ENCODE results near the gene POF1B.
"Not testable (repeated sequence)": the region's sequence is repeated elsewhere in the genome, so short reads cannot be mapped to it uniquely, and the experiment has no call there.

The POF1B gene, protein sequence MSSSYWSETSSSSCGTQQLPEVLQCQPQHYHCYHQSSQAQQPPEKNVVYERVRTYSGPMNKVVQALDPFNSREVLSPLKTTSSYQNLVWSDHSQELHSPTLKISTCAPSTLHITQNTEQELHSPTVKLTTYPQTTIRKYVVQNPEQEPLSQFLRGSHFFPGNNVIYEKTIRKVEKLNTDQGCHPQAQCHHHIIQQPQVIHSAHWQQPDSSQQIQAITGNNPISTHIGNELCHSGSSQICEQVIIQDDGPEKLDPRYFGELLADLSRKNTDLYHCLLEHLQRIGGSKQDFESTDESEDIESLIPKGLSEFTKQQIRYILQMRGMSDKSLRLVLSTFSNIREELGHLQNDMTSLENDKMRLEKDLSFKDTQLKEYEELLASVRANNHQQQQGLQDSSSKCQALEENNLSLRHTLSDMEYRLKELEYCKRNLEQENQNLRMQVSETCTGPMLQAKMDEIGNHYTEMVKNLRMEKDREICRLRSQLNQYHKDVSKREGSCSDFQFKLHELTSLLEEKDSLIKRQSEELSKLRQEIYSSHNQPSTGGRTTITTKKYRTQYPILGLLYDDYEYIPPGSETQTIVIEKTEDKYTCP

DNA sequence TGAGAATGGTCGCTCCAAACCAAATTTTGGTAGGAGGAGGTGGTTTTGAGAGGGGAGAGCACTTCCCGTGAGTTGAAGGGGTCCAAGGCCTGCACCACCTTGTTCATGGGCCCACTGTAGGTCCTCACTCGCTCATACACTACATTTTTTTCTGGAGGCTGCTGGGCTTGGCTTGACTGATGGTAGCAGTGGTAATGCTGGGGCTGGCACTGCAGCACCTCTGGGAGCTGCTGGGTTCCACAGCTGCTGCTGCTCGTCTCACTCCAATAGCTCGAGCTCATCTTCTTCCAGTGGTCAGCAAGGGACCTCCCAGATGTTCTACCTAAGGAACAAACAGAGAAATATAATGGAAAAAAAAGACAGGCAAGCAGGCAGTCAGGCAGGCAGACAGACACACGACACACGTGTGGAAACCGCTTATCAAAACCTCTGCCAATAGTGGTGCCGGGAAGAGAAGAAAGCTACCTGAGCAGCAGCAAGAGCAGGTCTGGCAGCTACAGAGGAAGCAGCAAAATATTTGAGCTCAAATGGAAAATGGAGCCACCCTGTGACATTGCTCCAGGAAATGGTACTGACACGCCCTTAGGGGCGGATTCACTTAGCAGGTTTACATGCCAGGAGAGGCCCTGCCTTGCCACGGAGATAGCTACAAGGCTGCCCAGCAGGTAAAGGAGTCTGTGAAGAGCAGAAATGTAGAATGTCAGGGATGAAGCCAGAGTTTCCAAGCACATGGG lies at the start of gene POF1B:
Gene POF1B, minus strand, starts transcription at position 492 of the 734 bp plus-strand sequence. Its CDS starts 211 bp downstream, at position 281.
- DNase-seq, result no peak

DNA sequence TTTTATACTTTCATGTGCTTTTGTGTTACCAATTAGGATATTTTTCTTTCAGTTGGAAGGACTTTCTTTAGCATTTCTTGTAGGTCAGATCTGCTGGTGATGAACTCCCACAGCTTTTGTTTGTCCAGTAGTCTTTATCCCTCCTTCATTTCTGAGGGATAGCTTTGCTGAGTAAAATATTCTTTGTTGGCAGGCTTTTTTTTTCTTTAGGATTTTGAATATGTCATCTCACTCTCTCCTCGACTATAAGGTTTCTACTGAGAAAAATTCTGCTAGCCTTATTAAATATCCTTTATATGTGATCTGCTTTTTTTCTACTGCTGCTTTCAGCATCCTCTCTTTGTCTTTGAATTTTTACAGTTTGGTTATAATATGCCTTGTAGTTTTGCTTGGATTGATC lies 49.6 kb upstream of the POF1B start:
- no peak for DNase-seq

DNA sequence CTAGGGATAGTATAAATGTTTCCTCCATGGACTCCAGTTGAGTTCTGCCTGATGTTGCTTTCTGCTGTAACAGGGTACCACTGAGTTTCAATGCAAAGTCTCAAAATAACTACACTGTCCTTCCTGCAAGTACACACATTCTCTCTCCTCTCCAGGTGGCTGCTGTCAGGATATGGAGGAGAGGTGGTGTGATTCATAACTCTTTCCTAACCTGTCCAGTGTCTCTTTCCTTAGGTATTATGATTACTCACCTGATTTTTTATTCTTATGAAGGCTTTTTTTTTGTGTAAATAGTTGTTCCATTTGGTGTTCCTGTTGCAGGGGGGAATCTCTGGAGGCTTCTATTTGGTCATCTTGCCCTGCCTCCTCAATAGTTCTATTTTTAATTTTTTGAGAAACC lies 39.8 kb upstream of the POF1B start:
- no peak for DNase-seq

DNA sequence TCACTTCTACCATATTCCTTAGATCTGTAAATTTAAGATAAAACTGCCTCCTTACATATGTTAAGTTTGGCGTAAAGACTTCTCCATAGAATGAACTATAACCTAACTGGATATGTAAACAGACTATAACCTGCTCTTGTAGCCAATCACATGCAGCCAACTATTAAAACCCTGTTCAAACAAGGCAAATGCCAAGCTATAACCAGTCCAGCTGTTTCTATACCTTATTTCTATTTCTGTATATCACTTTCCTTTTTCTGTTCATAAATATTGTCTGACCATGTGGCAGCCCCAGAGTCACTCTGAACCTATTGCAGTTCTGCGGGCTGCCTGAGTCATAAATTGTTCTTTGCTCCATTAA lies 12.4 kb upstream of the POF1B start:
- DNase-seq, result no peak

DNA sequence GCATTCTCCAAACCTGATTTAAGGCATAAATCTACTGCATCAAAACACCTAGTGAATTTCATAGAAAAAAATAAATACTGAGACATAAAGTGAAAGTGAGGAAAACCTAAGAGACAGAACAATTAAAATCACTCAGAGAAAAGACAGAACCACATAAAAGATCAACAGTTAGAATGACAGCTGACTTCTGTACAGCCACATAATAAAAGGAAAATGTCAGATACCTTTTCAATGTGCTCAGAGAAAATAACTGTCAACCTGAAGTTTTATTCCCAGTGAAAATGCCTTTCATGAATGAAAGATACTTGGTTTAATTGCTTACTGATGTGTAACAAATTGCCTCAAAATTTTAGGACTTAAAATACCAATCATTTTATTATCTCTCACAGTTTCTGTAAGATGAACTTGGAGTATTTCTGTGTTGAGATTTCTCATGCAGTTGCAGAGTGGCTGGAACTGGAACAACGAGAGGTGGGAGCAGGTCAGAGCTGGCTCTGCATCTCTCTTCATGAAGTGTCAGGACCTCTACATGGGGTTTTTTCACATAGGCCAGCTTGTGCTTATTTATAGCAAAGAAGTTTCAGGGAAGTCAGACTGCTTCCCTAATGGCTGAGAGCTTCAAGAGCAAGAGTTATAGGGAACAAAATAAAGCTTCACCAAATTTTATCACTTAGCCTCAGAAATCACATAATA lies 11.9 kb upstream of the POF1B start:
- no peak for DNase-seq

DNA sequence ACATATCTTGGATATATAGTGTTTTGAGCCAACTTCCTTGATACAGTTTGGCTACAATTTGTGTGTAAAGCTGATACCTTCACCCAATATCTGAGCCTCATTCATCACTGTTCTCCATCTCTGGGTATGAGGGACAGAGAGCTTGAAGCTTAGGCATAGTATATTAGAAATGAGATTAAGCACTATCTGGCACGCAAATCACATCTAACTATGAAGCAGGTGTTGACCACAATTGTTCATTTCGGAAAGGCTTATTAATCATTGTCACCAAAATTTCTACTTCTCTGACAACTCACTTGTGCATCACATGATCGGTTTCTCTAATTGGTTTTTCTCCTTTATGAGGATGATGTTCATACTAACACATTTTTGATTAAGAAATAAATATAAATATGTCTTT lies 2.1 kb upstream of the POF1B start:
- no peak for DNase-seq

DNA sequence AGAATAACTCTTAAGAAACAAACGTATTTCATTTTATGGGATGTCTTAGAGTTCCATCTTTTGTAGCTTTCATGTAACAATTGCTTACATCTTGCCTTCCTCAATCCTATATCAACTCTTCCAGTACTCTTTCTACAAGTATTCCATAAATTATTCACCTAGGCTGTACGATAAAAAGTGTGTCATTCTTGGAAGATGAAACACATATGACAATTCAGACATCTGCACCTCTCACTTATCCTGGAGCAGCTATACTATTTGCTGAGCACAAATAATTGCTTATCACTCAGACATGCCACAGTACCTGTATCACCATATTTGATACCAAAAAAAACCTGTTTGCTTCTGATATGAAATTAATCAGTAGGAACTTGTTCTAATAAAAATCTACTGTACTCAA lies 1.0 kb downstream of the POF1B start:
- DNase-seq, result no peak

DNA sequence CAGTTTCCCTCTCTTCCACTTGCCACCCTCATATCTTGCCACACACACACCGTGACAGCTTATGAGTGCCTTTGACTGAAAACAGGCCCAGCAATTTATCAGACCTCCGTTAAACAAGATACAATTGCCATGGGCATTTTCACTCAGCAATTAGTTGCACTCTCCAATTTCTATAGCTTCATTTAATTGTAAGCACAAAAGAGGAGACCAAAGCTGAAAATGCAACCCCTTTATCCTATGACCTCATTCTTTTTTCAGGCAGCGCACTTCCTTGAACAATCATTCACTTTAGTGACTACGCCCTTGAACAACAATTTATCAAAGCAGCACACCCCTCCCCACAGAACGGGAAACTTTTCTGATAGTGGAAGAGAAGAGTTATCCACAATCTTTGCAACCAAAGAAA lies 4.1 kb downstream of the POF1B start:
- DNase-seq, result no peak

DNA sequence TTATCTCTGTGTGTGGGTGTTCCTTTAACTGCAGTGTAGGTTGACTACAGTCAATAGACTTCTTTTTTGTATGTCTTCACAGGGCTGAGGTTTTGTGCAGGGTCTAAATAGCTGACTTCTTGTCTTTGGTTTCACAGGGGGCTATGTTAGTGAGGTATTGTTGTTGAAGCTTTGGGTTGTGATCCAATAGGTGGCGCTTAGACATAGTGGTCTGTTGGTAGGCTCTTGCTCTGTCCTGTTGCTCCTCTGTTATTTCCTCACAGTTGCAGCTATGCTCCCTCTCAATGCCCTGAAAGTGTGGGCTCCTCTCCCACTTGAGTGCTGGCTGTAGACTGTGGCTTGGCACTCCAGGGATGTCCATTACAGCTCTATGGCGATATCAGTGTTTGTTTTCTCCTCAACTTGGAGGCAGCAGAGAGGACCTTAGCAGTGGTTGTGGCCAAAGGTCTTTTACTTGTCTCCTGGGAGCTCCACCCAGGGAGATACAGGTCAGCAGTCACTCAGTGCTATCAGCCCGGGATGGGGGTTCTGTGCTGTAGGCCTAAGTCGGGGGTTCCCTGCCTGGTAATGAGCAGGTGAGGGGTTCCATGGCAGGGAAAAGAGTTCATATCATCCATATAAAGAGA lies 14.0 kb downstream of the POF1B start:
- DNase-seq, result no peak

DNA sequence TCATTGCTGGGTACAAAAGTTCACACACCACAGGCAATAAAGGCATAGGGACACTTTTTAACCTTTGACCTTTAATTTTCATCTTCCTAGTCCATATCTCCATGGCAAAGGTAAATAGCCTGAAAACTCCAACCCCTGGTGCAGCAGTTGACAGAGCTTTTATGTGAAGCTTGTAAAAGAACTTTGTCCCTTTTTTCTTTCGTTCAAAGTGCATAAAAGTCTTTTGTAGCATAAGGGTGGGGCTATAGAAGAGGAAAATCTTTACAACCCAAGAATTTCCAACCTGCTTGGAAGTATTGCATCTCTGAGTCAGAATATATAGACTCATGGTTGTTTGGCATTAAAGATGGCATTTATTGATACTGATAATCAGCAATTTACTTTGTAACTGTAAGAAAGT lies 20.4 kb downstream of the POF1B start:
- no peak for DNase-seq

DNA sequence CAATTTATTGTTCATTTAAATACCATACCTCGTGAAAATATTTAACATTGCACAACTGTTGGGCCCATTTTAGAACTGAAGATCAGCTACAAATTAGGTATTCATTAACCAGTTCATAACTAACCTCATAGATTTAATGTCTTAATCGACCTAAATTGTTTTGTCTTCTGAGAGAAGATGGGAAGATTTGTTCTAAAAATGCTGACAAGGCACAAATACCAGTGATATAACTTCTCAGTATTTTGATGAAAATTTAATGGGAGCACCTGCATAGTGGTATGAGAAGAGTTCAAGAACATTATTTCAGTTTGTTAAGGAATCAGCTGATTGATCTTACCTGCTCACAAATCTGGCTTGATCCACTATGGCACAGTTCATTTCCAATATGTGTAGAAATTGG lies 33.9 kb downstream of the POF1B start:
- DNase-seq, result no peak

DNA sequence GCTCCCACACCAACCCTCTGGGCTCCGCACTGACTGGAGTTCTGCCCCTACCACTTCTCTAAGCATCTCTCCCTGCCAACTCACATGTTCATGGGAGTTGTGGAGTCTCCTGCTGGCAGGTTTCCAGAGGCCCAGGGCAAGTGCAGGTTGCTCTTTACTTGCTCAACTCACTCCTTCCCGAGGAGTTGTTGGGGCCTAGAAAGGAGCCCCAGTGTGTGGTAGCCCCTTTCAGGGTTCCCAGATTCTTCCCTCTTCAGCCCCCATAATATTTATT lies 52.5 kb downstream of the POF1B start:
- DNase-seq, result no peak

DNA sequence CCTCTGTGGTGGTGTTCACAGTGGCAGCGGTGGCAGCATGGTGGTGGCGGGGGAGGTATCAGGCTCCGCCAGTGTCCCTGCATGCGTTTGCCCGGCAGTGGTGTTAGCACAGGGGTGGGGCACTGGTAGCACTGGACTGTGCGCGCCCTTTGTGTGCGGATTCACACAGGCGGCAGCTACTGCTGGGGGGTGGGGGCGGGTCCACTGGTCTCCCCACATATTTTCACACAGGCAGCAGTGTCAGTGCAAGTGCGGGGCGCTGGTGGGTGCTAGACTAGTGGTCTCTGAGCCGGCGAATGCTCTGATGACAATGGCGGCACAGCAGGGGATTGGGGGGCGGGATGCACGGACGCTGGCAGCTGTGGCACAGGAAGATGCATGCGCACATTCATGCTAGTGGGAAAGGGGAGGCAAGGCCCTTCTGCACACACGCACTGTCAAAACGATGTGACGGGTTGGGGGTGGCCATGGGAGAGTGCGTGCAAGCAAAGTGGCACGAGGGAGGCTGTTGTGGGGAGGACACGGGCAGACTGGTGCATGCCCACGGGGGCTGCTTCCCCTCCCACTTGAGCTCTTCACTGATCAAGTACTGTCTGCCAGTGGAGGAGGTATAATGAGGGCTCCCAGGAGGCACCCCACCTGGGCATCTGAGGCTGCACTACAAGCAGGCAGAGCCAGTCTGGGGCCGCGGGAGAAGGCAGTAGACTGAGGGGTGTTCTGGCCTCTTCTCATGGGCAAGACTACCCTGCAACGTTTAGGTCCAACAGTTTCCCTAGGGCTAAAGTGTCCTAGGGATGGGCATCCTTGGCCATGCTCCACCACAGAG lies 53.0 kb downstream of the POF1B start:
- no peak for DNase-seq

DNA sequence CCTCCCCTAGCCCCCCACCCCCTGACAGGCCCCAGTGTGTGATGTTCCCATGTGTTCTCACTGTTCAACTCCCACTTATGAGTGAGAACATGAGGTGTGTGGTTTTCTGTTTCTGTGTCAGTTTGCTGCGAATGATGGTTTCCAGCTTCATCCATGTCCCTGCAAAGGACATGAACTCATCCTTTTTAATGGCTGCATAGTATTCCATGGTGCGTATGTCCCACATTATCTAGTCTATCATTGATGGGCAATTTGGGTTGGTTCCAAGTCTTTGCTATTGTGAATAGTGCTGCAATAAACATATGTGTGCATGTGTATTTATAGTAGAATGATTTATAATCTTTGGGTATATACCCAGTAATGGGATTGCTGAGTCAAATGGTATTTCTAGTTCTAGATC lies 68.1 kb downstream of the POF1B start:
- not testable (repeated sequence) for DNase-seq

DNA sequence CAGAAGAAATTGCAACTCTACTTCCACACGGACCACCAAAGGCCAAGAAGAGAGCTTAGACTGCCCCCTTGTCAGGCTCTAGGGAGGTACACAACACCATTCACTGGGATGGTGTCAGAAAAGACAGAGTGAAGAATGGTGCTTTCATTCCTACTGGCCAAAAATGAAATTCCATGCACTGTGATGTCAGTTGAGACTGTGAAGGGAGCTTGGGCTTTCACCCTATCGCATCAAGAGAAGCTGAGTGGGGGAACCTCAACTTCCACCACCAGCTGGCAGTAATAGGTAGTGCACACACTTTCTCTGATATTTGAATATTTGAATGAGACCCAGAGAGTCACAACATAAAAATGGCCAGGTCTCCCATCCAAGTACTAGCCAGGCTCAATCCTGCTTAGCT lies 69.7 kb downstream of the POF1B start:
- no peak for DNase-seq

DNA sequence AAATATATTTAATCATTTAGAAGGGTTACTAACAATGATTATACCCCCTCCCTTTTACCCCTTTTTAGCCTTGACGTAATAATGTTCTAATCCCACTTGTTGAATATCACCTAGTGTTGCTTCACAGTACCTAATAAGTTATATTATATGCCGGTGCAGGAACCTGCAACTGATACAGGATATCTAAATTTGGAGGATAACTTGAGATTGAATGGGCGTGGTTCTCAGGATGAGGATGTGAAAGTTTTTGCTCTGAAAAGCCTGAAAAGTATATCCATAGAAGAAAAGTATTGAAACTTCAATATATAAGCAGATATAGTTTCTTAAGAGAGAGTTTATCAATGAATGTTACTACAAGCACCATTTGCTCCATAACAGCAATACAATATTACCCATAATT lies 75.9 kb downstream of the POF1B start:
- DNase-seq, result no peak

DNA sequence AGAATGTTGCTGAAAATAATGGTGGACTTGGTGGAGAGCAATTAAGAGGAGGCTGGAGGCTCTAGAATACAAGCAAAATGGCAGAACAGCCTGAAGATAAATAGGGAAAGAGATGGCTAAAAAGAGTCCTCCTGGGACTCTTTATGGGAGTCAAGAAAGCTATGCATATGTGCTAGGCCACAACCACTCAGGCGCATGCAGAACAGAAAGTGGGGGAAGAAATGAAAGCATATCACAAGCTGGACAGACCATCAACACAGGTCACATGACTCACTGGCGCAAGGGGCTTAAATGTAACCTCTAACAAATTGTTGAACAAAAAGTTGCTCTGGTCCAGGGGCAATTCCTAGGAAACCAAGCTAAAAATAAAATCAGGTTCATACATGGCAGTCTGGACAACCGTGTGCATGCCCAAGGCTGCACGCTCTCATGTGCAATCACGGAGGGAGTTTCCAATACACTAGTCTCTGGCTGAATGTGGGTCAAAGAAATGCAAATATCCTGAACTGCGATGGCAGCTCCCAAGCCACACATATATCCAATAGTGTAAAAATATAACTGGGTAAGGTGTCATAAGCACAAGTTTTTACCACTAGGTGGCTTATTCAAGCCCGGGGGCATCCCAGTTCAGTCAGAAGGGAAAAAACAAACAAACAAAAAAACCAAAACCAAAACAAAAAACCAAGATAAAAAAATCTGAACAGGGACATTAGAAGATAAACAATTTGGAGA lies 90.3 kb downstream of the POF1B start:
- no peak for DNase-seq

DNA sequence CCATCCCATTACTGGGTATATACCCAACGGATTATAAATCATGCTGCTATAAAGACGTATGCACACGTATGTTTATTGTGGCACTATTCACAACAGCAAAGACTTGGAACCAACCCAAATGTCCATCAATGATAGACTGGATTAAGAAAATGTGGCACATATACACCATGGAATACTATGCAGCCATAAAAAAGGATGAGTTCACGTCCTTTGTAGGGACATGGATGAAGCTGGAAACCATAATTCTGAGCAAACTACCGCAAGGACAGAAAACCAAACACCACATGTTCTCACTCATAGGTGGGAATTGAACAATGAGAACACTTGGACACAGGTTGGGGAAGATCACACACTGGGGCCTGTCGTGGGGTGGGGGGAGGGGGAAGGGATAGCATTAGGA lies 94.2 kb downstream of the POF1B start:
- not testable (repeated sequence) for DNase-seq

DNA sequence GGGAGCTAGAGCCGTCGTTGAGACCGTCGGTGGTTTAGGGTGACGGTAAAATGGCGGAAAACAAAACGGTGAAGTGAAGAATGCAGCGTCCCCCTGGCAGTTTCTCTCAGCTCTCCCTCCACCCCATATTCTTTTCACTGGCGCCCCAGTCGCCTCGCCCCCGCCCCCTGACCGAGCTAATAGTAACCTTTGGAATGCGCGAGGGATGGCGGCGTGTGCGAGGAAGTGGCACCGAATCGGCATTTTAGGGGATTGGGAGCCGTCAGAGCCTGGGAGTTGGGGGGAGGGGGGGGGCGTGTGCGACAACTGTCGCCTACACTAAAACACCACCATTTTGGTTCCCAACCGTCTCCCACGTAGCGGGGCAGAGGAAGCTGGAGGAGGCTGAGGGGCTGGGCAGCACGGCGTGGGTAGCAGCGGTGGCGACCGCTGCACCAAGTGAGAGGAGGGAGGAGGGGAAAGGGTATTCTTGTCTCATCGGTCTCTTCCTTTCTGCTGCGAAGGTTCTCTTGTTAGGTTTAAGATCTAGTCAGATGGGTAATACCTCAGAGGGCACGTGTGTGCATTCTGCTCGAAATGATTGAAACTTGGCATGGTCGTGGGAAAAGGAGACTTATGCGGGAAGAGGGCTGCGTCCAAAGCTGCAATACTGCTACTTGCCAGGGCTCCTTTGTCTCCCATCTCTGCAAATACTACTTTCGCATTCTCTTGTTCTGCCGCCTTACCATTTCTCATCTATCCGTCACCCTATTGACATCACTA lies 134.8 kb downstream of the POF1B start:
- no peak for DNase-seq

DNA sequence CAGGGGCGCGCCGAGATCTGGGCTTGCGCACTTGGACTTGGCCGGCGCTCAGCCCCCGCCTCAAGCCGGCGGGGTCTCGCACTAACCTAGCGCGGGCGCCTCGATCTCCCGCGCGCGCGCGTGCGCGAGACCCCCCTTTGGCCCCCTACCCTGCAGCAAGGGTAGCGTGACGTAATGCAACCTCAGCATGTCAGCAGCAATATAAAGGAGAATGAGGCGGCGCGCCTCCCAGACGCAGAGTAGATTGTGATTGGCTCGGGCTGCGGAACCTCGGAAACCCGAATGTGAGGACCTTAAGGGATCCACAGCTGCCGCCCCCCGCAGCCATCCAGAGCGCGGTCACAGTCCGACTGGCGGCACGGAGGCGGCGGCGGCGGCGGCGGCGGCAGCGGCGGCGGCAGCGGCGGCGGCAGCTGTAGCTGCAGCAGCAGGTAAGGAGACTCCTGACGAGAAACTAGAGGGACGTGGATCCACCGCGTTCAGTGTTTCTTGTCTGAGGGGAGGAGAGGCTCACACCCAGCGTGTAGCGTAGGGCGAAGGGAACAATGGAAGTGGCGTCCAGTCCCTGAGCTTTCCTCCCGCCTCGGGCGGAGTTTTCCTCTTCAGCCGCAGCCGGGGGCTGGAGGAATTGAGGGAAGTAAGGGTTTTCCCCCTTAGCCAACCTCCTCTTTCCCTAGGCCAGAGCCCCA lies 135.6 kb downstream of the POF1B start, which contains the start of the genes SATL1 and ZNF711:
Gene SATL1, minus strand, starts transcription at position 19 of the 689 bp plus-strand sequence. CDS start 134,811 bp downstream, outside the sequence.
Gene ZNF711, plus strand, starts transcription at position 231 of the 689 bp plus-strand sequence. CDS start 3,582 bp downstream, outside the sequence.
- peak; percentile 53 for DNase-seq
